ENCODE results near the gene PATJ. TPM values are rescaled to one million over a fixed set of nuclear protein-coding genes. Genes with fewer than 3 reads are reported as not detected.
"Not testable (repeated sequence)": the region's sequence is repeated elsewhere in the genome, so short reads cannot be mapped to it uniquely, and the experiment has no call there.

Gene PATJ
- 100 to 1,000 TPM; 119 to 299 (median 149) TPM for total RNA-seq

- Histone ChIP-seq H3K27me3 (no peaks in the 10 kb centered on the region), H3K36me3 (no peaks in the 10 kb centered on the region), H3K4me1 (peaks cover 0 to 25% (median 14%) of the 10 kb centered on the region in 4 donors), H3K9me3 (no peaks in the 10 kb centered on the region), H3K4me3 (peak within 1 kb of the TSS; percentile 94 to 98 (median 98)), H3K27ac (peak within 1 kb of the TSS; percentile 97 to 98 (median 98))
- 5% methylated on average over 11 to 25 of the region's 54 CpGs for WGBS, 2 donors (ENCODE audit: low coverage in 1 of 2)
- intact Hi-C loops (cut with DNase I; ENCODE audit: low total_unique reads) (no loop called here), in situ Hi-C loops (cut with MboI; ENCODE audit: low pct_ligation_motif_present in 1 of 4, low pct_unique_long_range_greater_than_20kb in 1 of 4, low sequenced_read_pairs in 3 of 4) (no loop called here)
- TF ChIP-seq POLR2AphosphoS5 (IDR thresholded peaks at IDR 0.05) (peak in 2 of 3 donors; percentile 82 to 90), POLR2A (IDR thresholded peaks at IDR 0.05) (peak; percentile 85), EP300 (IDR thresholded peaks at IDR 0.05; ENCODE audit: low read depth) (no peak)
- peak; percentile 88 for DNase-seq
Observed at GRCh38 chr1:61741711-61742619, at the start of gene PATJ. Gene PATJ (plus strand): TSS chr1:61742480. CDS start chr1:61762893, 20,413 bp downstream.

GRCh38 chr1:61699911-61700851 lies 42.1 kb upstream of the PATJ start:
- intact Hi-C loops (cut with DNase I; ENCODE audit: low total_unique reads), result no loop called here
- peaks cover 0 to 18% (median 15%) of the 10 kb centered on the region in 4 donors for H3K4me1 ChIP-seq
- H3K4me3 ChIP-seq, result no peak overlapping the region
- H3K36me3 ChIP-seq, result peaks cover 0 to 54% (median 6%) of the 10 kb centered on the region in 4 donors
- no peaks in the 10 kb centered on the region for H3K9me3 ChIP-seq
- H3K27ac ChIP-seq, result peak overlapping the region in 3 of 4 donors; percentile 41 to 51 (median 43)
- DNase-seq, result no peak
- 42 to 61% methylated on average over 3 of the region's 3 CpGs for WGBS, 2 donors (ENCODE audit: low coverage in 1 of 2)
- in situ Hi-C loops (cut with MboI; ENCODE audit: low pct_ligation_motif_present in 1 of 4, low pct_unique_long_range_greater_than_20kb in 1 of 4, low sequenced_read_pairs in 3 of 4), result no loop called here
- no peaks in the 10 kb centered on the region for H3K27me3 ChIP-seq
- TF ChIP-seq EP300 (IDR thresholded peaks at IDR 0.05; ENCODE audit: low read depth) (no peak), POLR2AphosphoS5 (IDR thresholded peaks at IDR 0.05) (no peak), CTCF (IDR thresholded peaks at IDR 0.05) (no peak), POLR2A (IDR thresholded peaks at IDR 0.05) (no peak)

GRCh38 chr1:61708953-61709907 lies 33.0 kb upstream of the PATJ start:
- Histone ChIP-seq H3K4me3 (no peak overlapping the region), H3K36me3 (peaks cover 0 to 49% (median 7%) of the 10 kb centered on the region in 4 donors), H3K27me3 (no peaks in the 10 kb centered on the region), H3K4me1 (peaks cover 0 to 8% (median 0%) of the 10 kb centered on the region in 4 donors), H3K9me3 (no peaks in the 10 kb centered on the region), H3K27ac (no peak overlapping the region)
- 93 to 97% methylated on average over 5 to 7 of the region's 7 CpGs for WGBS, 2 donors (ENCODE audit: low coverage in 1 of 2)
- in situ Hi-C loops (cut with MboI; ENCODE audit: low pct_ligation_motif_present in 1 of 4, low pct_unique_long_range_greater_than_20kb in 1 of 4, low sequenced_read_pairs in 3 of 4), result no loop called here
- intact Hi-C loops (cut with DNase I; ENCODE audit: low total_unique reads), result no loop called here
- DNase-seq, result no peak
- TF ChIP-seq POLR2AphosphoS5 (IDR thresholded peaks at IDR 0.05), result no peak
- no peak for TF ChIP-seq EP300 (IDR thresholded peaks at IDR 0.05; ENCODE audit: low read depth)
- TF ChIP-seq CTCF (IDR thresholded peaks at IDR 0.05), result no peak
- no peak for TF ChIP-seq POLR2A (IDR thresholded peaks at IDR 0.05)

- Histone ChIP-seq H3K9me3 (no peaks in the 10 kb centered on the region), H3K4me1 (peaks cover 0 to 8% (median 0%) of the 10 kb centered on the region in 4 donors), H3K4me3 (no peak overlapping the region), H3K27me3 (no peaks in the 10 kb centered on the region), H3K36me3 (peaks cover 0 to 44% (median 6%) of the 10 kb centered on the region in 4 donors), H3K27ac (no peak overlapping the region)
- in situ Hi-C loops (cut with MboI; ENCODE audit: low pct_ligation_motif_present in 1 of 4, low pct_unique_long_range_greater_than_20kb in 1 of 4, low sequenced_read_pairs in 3 of 4), result no loop called here
- WGBS, 2 donors (ENCODE audit: low coverage in 1 of 2), result 74% methylated on average over 2 of the region's 2 CpGs; no CpG with 5 or more reads in 1 of the 2 donors
- TF ChIP-seq CTCF (IDR thresholded peaks at IDR 0.05) (no peak), POLR2AphosphoS5 (IDR thresholded peaks at IDR 0.05) (no peak), POLR2A (IDR thresholded peaks at IDR 0.05) (no peak), EP300 (IDR thresholded peaks at IDR 0.05; ENCODE audit: low read depth) (no peak)
- intact Hi-C loops (cut with DNase I; ENCODE audit: low total_unique reads), result no loop called here
- DNase-seq, result no peak
Observed at GRCh38 chr1:61709908-61710289, 32.4 kb upstream of the PATJ start.

GRCh38 chr1:61711257-61711656 lies 31.0 kb upstream of the PATJ start:
- H3K4me1 ChIP-seq; DNase-seq; H3K27ac ChIP-seq; H3K27me3 ChIP-seq; H3K4me3 ChIP-seq; in situ Hi-C loops (cut with MboI; ENCODE audit: low pct_ligation_motif_present in 1 of 4, low pct_unique_long_range_greater_than_20kb in 1 of 4, low sequenced_read_pairs in 3 of 4); intact Hi-C loops (cut with DNase I; ENCODE audit: low total_unique reads); H3K9me3 ChIP-seq: not testable (repeated sequence)
- peaks cover 0 to 30% (median 2%) of the 10 kb centered on the region in 4 donors for H3K36me3 ChIP-seq
- 89 to 94% methylated on average over 2 to 4 of the region's 4 CpGs for WGBS, 2 donors (ENCODE audit: low coverage in 1 of 2)
